ENCODE measurements around the gene ADPRHL1. TPM values are rescaled to one million over a fixed set of nuclear protein-coding genes. Genes with fewer than 3 reads are reported as not detected.

The ADPRHL1 gene
- total and polyA plus RNA-seq, 12 donors, result 163 to 939 (median 656) TPM

GRCh38 chr13:113456116-113456702 lies 2.9 kb upstream of the ADPRHL1 start:
- Histone ChIP-seq H3K36me3 (peaks cover 4 to 80% (median 37%) of the 10 kb centered on the region in 9 donors), H3K9me3 (no peaks in the 10 kb centered on the region), H3K27ac (no peak overlapping the region), H3K27me3 (no peaks in the 10 kb centered on the region), H3K4me1 (peaks cover 0 to 48% (median 10%) of the 10 kb centered on the region in 9 donors), H3K4me3 (no peak overlapping the region)
- no peak for TF ChIP-seq CTCF (IDR thresholded peaks at IDR 0.05)
- intact Hi-C loops (cut with DNase I), result loop anchor here in 5 of 10 donors (5.0 kb wide), 2 partner anchors 36 to 106 kb away; partner anchors contain the start of gene DCUN1D2 (in 1 of the 5)
- ATAC-seq (no peak), DNase-seq (no peak)
- 91 to 95% methylated on average over 16 of the region's 16 CpGs for WGBS, 2 donors

- H3K27ac ChIP-seq, result peak overlapping the region in 7 of 10 donors; percentile 52 to 93 (median 82)
- intact Hi-C loops (cut with DNase I), result loop anchor here in 5 of 10 donors (5.0 kb wide), 2 partner anchors 37 to 107 kb away; partner anchors contain the start of gene DCUN1D2 (in 1 of the 5)
- peaks cover 0 to 41% (median 10%) of the 10 kb centered on the region in 9 donors for H3K4me1 ChIP-seq
- no peaks in the 10 kb centered on the region for H3K27me3 ChIP-seq
- DNase-seq, result no peak
- no peak for TF ChIP-seq CTCF (IDR thresholded peaks at IDR 0.05)
- H3K4me3 ChIP-seq, result no peak overlapping the region
- no peak for ATAC-seq
- peaks cover 2 to 73% (median 31%) of the 10 kb centered on the region in 9 donors for H3K36me3 ChIP-seq
- H3K9me3 ChIP-seq, result no peaks in the 10 kb centered on the region
- WGBS, 2 donors, result 70 to 76% methylated on average over 18 of the region's 18 CpGs
These were observed 2.1 kb upstream of the ADPRHL1 start for GRCh38 chr13:113455384-113455783.

GRCh38 chr13:113454936-113455335 lies 1.6 kb upstream of the ADPRHL1 start:
- ATAC-seq (no peak), DNase-seq (no peak)
- Histone ChIP-seq H3K36me3 (peaks cover 0 to 68% (median 27%) of the 10 kb centered on the region in 9 donors), H3K4me1 (peaks cover under 1 to 41% (median 10%) of the 10 kb centered on the region in 9 donors), H3K4me3 (no peak overlapping the region), H3K9me3 (no peaks in the 10 kb centered on the region), H3K27ac (peak overlapping the region in 9 of 10 donors; percentile 44 to 93 (median 82)), H3K27me3 (no peaks in the 10 kb centered on the region)
- TF ChIP-seq CTCF (IDR thresholded peaks at IDR 0.05), result no peak
- intact Hi-C loops (cut with DNase I), result loop anchor here in 6 of 10 donors (5.0 kb wide), 3 partner anchors 37 to 107 kb away; partner anchors contain the start of gene DCUN1D2 (in 2 of the 6)
- WGBS, 2 donors, result 76 to 84% methylated on average over 13 of the region's 13 CpGs

GRCh38 chr13:113452466-113452865 lies 822 bp downstream of the ADPRHL1 start:
- ATAC-seq (no peak), DNase-seq (no peak)
- intact Hi-C loops (cut with DNase I), result loop anchor here in 2 of 10 donors (2.0 to 5.0 kb wide), 3 partner anchors 38 to 50 kb away; partner anchors contain the start of gene DCUN1D2 (in 2 of the 2)
- Histone ChIP-seq H3K9me3 (no peaks in the 10 kb centered on the region), H3K27me3 (no peaks in the 10 kb centered on the region), H3K4me1 (peaks cover 13 to 47% (median 25%) of the 10 kb centered on the region in 9 donors), H3K4me3 (peak overlapping the region; percentile 1 to 67 (median 53)), H3K27ac (peak overlapping the region; percentile 62 to 93 (median 81)), H3K36me3 (peaks cover 0 to 43% (median 17%) of the 10 kb centered on the region in 9 donors)
- TF ChIP-seq CTCF (IDR thresholded peaks at IDR 0.05), result no peak
- WGBS, 2 donors, result 38 to 62% methylated on average over 4 of the region's 4 CpGs
